ENCODE results near the gene KIAA1328.

DNA sequence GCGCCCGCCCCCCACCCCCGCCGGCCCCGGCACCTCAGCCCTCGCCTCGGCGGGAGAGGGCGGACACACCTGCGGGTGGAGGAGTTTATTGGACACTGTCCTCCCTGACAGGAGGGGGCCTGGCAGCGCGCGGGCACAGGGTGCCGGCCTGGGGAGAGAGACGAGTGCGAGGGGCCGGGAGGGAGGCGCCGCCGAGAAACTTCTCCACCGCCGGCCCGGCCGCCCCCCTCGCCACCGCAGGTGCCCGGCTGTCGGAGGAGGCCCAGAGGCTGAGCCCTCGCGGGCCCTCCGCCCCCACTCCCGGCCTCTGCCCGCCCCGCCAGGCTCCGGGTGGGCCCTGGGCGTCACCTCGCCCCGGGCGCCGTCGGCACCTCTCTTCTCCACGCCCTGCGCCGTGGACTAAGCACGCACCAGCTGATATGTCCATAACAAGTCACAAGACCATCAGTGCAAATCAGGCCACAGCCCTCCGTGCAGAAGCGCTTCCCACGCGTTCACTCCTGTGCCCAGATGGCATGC lies 425.4 kb downstream of the KIAA1328 start:
- TF ChIP-seq, protein P1, sequence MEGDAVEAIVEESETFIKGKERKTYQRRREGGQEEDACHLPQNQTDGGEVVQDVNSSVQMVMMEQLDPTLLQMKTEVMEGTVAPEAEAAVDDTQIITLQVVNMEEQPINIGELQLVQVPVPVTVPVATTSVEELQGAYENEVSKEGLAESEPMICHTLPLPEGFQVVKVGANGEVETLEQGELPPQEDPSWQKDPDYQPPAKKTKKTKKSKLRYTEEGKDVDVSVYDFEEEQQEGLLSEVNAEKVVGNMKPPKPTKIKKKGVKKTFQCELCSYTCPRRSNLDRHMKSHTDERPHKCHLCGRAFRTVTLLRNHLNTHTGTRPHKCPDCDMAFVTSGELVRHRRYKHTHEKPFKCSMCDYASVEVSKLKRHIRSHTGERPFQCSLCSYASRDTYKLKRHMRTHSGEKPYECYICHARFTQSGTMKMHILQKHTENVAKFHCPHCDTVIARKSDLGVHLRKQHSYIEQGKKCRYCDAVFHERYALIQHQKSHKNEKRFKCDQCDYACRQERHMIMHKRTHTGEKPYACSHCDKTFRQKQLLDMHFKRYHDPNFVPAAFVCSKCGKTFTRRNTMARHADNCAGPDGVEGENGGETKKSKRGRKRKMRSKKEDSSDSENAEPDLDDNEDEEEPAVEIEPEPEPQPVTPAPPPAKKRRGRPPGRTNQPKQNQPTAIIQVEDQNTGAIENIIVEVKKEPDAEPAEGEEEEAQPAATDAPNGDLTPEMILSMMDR (IDR thresholded peaks at IDR 0.05), result no peak
- TF ChIP-seq POLR2A (IDR thresholded peaks at IDR 0.05), result no peak
